Subcutaneous adipose tissue (tissue), 4 donors: ENCODE data around the gene CNOT11. TPM values are rescaled to one million over a fixed set of nuclear protein-coding genes. Genes with fewer than 3 reads are reported as not detected.

Source experiments
- total RNA-seq, 4 donors: library from RNA; depleted of rRNA; stranded (reverse); fragments of >200 nt; gene quantifications; one replicate each; pipeline ENCODE4 v1.1.0, GENCODE V29; 2016
- TF ChIP-seq, protein P1 (sequence below): fragments of 450-650 bp; IDR thresholded peaks from one replicate; pipeline ENCODE4 v1.5.1; 2016; ENCODE audit warnings: low read depth, mild to moderate bottlenecking, control low read depth, antibody characterized with exemption, moderate library complexity

Gene CNOT11
- total RNA-seq, 4 donors from 2014 or later = 15.6 to 31.8 (median 24.0) TPM

DNA sequence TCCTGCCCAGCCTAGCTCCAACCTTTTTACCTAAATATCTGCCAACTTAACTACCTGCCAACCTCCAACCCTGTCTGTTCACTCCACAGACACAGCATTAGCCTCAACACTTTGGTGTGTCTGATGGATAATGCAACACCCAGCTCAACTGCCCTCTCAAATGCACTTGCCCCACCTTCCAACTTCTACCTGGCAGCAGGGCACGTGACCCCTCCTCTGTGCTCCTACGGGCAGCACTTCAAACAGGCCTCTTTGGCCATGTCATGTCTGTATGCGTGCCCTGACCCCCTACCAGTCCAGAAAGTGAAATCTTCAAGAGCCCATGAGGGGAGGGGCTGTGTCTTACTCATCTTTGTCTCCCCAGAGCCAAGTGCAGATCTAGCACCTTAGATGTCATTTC is 30.3 kb downstream of the CNOT11 start:
- TF ChIP-seq, protein P1, sequence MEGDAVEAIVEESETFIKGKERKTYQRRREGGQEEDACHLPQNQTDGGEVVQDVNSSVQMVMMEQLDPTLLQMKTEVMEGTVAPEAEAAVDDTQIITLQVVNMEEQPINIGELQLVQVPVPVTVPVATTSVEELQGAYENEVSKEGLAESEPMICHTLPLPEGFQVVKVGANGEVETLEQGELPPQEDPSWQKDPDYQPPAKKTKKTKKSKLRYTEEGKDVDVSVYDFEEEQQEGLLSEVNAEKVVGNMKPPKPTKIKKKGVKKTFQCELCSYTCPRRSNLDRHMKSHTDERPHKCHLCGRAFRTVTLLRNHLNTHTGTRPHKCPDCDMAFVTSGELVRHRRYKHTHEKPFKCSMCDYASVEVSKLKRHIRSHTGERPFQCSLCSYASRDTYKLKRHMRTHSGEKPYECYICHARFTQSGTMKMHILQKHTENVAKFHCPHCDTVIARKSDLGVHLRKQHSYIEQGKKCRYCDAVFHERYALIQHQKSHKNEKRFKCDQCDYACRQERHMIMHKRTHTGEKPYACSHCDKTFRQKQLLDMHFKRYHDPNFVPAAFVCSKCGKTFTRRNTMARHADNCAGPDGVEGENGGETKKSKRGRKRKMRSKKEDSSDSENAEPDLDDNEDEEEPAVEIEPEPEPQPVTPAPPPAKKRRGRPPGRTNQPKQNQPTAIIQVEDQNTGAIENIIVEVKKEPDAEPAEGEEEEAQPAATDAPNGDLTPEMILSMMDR = no peak

DNA sequence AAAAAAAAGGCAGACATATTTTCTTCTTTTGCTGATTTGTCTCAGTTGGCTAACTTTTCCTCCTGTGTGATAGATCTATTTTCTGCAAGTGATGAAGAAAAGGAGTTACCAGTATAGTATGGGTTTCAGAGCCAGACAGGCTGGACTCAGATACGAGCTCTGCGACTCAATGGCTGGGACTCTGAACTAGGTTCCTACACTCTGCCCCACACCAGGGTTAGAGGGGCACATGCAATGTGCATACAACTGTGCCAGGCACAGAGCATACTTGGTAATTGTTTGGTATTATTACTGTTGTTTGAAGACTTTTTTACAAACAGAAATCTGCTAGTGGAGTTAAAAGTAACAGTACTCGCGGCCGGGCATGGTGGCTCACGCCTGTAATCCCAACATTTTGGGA is 34.0 kb downstream of the CNOT11 start:
- TF ChIP-seq, protein P1 = no peak

DNA sequence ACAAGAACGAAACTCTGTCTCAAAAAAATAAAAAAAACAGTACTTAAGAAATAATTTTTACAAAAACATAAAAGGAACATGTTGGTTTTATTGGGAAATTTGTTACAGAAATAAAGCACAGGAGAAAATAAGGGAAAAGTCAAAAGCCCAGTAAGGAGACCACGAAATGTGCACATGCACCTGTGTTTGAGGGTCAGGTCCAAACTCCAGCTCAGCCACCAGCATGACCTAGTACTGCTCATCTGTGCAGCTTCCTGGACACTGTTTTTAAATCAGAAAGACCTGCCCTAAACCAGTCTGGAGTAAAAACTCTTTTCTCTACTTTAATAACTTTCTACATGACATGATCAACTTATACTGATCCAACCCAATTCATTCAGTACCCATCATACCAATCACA is 34.6 kb downstream of the CNOT11 start:
- TF ChIP-seq, protein P1 = no peak

DNA sequence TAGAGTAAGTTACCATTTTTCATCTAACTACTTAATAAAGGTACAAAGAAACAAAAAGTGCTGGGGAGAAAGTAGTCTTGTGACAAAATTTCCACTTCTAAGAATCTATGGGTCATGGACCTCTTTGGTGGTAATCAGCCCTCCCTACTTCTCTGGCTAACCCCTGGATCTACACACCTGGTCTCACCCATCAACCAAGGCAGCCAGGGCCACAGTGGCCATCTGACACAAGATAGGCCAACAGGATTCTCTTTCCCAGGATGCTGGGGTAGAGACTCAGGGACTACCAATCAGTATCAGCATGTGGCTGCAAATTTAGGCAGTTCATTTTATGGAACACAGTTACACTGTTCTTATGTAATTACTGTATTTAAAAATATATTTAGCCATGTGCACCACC is 38.0 kb downstream of the CNOT11 start:
- TF ChIP-seq, protein P1 = no peak

DNA sequence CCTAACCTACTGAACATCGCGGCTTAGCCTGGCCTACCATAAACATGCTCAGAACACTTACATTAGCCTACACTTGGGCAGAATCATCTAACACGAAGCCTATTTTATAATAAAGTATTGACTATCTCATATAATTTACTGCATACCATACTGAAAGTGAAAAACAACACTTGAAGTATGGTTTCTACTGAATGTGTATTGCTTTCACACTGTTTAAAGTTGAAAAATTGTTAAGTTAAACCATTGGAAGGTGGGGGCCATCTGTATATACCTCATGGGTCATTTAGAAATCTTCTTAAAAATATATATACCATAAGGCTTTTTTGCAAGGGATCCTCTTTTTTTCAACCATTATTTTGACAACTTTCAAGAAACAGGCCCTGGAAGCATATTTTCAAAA is 39.3 kb downstream of the CNOT11 start:
- TF ChIP-seq, protein P1 = no peak

DNA sequence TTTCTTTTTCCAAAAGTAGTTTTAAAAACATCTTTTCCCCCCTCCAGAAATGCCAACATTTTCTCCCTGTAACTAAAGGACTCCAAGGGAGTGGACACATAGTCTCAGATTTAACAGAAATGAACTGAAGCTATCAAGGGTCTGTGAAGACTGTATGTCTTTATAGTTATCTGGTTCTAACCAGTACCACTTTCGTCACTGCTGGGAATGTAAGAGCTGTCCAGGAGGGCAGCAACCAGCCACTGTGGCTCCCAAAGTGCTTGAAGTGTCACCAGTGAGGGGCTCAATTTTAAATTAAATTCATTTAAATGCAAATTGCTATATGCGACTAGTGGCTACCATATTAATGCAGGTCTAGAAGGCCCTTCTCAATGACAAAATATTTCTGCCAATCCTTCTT is 40.9 kb downstream of the CNOT11 start:
- TF ChIP-seq, protein P1 = no peak

DNA sequence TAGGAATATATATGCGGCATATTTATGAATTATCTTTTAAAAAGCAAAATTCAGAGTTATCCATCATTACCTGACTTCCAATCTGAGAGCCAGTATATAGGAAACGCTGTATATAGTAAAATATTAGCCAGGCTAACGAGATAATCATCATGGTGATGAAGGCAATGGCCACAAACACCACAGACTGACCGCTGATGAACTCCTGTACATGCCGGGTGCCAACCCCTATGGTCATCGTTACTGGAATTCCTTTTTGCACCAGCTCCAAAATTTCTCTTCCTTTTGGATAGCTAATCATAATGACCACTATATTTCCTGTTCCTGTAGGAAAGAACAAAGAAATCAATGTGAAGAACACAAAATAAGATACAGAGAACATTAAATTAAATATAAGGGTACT is 42.2 kb downstream of the CNOT11 start:
- TF ChIP-seq, protein P1 = no peak

DNA sequence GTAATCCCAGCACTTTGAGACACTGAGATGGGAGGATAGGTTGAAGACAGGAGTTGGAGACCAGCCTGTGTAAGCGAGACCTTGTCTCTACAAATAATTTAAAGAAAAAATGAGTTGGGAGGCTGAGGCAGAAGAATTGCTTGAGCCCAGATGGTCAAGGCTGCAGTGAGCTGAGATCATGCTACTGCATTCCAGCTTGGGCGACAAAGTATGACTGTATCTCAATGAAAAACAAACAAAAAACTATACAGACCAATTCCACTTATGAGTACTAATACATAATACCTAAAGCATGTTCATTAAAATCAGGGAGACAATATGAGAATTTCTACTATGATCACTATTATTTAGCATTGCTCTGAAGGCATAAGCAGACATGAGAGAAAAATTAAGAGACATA is 43.2 kb downstream of the CNOT11 start:
- TF ChIP-seq, protein P1 = no peak
